ENCODE data around the gene SH2D5.

GRCh38 chr1:20706841-20707240 is 25.7 kb downstream of the SH2D5 start:
- TF ChIP-seq EP300 (IDR thresholded peaks at IDR 0.05; ENCODE audit: borderline replicate concordance) (no peak), TEAD4 (IDR thresholded peaks at IDR 0.05) (no peak), ZBTB7A (IDR thresholded peaks at IDR 0.05; ENCODE audit: low read depth) (no peak), RAD21 (IDR thresholded peaks at IDR 0.05; ENCODE audit: low read depth) (no peak)
- TF ChIP-seq, protein P1, sequence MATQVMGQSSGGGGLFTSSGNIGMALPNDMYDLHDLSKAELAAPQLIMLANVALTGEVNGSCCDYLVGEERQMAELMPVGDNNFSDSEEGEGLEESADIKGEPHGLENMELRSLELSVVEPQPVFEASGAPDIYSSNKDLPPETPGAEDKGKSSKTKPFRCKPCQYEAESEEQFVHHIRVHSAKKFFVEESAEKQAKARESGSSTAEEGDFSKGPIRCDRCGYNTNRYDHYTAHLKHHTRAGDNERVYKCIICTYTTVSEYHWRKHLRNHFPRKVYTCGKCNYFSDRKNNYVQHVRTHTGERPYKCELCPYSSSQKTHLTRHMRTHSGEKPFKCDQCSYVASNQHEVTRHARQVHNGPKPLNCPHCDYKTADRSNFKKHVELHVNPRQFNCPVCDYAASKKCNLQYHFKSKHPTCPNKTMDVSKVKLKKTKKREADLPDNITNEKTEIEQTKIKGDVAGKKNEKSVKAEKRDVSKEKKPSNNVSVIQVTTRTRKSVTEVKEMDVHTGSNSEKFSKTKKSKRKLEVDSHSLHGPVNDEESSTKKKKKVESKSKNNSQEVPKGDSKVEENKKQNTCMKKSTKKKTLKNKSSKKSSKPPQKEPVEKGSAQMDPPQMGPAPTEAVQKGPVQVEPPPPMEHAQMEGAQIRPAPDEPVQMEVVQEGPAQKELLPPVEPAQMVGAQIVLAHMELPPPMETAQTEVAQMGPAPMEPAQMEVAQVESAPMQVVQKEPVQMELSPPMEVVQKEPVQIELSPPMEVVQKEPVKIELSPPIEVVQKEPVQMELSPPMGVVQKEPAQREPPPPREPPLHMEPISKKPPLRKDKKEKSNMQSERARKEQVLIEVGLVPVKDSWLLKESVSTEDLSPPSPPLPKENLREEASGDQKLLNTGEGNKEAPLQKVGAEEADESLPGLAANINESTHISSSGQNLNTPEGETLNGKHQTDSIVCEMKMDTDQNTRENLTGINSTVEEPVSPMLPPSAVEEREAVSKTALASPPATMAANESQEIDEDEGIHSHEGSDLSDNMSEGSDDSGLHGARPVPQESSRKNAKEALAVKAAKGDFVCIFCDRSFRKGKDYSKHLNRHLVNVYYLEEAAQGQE (IDR thresholded peaks at IDR 0.05; ENCODE audit: low read depth): no peak

All from Ishikawa (cell line).